ENCODE data around the gene MAGEA9B.
"Not testable (repeated sequence)": the region's sequence is repeated elsewhere in the genome, so short reads cannot be mapped to it uniquely, and the experiment has no call there.

MAGEA9B gene

GRCh38 chrX:149540621-149541520 lies 46.4 kb downstream of the MAGEA9B start, which contains the start of gene EOLA1:
EOLA1 (plus strand) TSS chrX:149541012; CDS start chrX:149545631, 4,619 bp downstream.
- peak within 1 kb of the TSS; percentile 66 for H3K4me3 ChIP-seq (replicated peaks; ENCODE audit: low read depth, low read length)
- DNase-seq (ENCODE audit: extremely low read depth, low read depth): peak; percentile 91
- TF ChIP-seq CTCF (IDR thresholded peaks at IDR 0.05; ENCODE audit: low read depth, low read length, missing control alignments): no peak

DNA sequence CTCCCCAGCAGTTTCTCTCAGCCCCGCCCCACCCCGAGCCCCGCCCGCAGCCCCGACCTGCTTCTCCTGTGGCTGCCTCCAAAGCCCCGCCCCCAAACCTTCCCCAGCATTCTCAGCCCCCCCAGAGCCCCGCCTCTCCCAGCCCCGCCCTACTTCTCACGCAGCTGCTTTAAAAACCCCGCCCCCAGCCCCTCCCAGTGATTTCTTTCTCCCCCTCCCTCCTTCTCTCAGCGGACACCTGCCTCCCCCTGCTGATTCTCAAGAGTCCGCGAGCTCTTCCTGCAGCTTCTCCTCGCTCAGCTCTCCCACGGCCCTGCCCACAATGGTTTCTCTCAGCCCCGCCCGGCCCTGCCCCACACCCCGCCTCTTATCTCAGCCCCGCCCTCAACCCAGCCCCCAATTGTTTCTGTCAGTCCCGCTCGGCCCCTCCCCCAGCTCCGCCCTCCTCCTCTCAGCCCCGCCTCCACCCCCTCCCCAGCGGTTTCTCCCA lies 47.1 kb downstream of the MAGEA9B start:
- peak overlapping the region; percentile 66 for H3K4me3 ChIP-seq (replicated peaks; ENCODE audit: low read depth, low read length)
- peak; percentile 31 for DNase-seq (ENCODE audit: extremely low read depth, low read depth)
- TF ChIP-seq CTCF (IDR thresholded peaks at IDR 0.05; ENCODE audit: low read depth, low read length, missing control alignments): no peak

GRCh38 chrX:149539283-149540130 lies 47.8 kb downstream of the MAGEA9B start:
- DNase-seq (ENCODE audit: extremely low read depth, low read depth): peak; percentile 71
- no peak for TF ChIP-seq CTCF (IDR thresholded peaks at IDR 0.05; ENCODE audit: low read depth, low read length, missing control alignments)
- H3K4me3 ChIP-seq (replicated peaks; ENCODE audit: low read depth, low read length): peak overlapping the region; percentile 39

DNA sequence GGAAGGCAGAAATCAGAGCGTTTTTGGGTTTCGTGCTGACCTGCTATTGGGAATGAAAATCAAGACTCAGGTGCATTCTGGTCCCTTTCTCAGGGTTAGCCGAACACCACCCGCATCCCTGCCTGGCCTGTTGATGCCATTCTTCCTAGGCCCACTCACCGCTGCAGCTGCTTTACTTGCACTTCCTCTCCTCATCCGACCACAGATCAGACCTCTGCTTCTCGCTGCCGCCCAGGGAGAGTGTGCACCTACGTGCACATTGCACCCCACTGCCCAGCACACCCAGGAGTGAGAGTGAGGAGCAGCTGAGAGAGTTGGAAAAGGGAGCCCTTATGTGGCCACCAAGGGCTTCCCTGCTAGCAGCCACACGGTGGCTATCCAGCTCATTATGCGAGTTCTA lies 49.8 kb downstream of the MAGEA9B start:
- H3K4me3 ChIP-seq (replicated peaks; ENCODE audit: low read depth, low read length); DNase-seq (ENCODE audit: extremely low read depth, low read depth): not testable (repeated sequence)

DNA sequence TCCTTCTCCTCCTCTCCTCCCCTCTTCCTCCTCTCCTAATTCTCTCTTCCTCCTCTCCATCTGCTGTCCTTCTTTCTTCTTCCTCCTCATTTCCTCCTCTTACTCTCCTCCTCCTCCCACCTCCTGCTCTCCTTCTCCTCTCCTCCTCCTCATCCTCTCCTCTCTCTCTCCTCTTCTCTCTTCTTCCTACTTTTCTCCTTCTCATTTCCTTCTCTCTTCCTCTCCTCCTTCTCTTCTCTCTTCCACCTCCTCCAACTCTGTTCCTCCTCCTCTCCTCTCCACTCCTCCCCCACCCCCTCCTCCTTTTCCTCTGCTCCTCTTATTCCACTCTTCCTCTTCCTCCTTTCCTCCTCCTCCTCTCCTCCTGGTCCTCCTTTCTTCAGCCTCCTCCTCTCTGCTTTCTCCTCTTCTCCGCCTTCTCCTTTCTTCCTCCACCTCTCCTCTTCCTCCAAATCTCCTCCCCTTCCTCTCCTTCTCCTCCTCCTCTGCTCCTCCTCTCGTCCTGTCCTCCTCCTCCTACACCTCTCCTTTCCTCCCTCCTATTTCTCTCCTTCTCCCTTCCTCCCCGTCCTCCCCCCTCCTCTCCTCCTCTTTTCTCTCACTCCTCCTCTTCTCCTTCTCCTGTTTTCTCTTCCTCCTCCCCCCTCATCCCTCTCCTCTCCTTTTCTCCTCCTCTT lies 52.2 kb downstream of the MAGEA9B start:
- H3K4me3 ChIP-seq (replicated peaks; ENCODE audit: low read depth, low read length); DNase-seq (ENCODE audit: extremely low read depth, low read depth): not testable (repeated sequence)

- H3K4me3 ChIP-seq (replicated peaks; ENCODE audit: low read depth, low read length); DNase-seq (ENCODE audit: extremely low read depth, low read depth): not testable (repeated sequence)
Measured at GRCh38 chrX:149533999-149534398, 53.3 kb downstream of the MAGEA9B start.

DNA sequence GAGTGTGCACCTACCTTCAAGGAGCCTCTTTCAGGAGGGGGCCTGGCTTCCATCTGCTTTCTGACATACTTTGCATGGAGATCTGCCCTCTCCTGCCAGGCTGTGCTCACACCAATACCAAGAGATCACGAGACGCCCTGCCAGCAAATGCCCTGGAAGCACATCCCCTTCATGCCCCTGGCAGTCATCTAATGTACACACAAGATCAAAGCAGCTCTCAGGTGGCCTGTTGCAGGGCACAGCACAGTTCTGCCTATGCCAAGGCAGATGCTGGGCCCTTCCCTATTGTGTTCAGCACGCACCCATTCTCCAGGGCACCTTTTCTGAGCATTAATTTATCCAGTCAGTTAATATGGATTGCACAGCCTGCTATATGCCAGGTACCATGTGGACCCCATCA lies 54.4 kb downstream of the MAGEA9B start:
- not testable (repeated sequence) for DNase-seq (ENCODE audit: extremely low read depth, low read depth); H3K4me3 ChIP-seq (replicated peaks; ENCODE audit: low read depth, low read length)

Data from HFF-Myc (cell line).